Dermis microvascular lymphatic vessel endothelial cell (primary cell): ENCODE results near the gene GRIK4. TPM values are rescaled to one million over a fixed set of nuclear protein-coding genes. Genes with fewer than 3 reads are reported as not detected.
A peak's percentile ranks its signal among the peaks of the same experiment; 100 is the strongest.

ENCODE experiments used
- DNase-seq, 2 donors: peaks; one replicate each; pipeline versions ENCODE4 v3.0.0 to v3.0.0-alpha.2; 2010; ENCODE audit warnings: low read depth in 2 of 2
- total RNA-seq: library from RNA; depleted of rRNA; stranded (reverse); fragments of >200 nt; gene quantifications from 2 replicates; pipeline ENCODE4 v1.2.1, GENCODE V29; 2014

The GRIK4 gene
- total RNA-seq, 1 donor from 2014 or later = not detected

GRCh38 chr11:120633616-120634393 is 122.3 kb downstream of the GRIK4 start:
- no peak for DNase-seq

- DNase-seq = no peak
These were observed 123.2 kb downstream of the GRIK4 start for GRCh38 chr11:120634706-120635105.

GRCh38 chr11:120635136-120635810 is 123.7 kb downstream of the GRIK4 start:
- DNase-seq = no peak

GRCh38 chr11:120637131-120637530 is 125.6 kb downstream of the GRIK4 start:
- no peak for DNase-seq

GRCh38 chr11:120642196-120642894 is 130.8 kb downstream of the GRIK4 start:
- DNase-seq = no peak

- no peak for DNase-seq
These were observed 131.7 kb downstream of the GRIK4 start for GRCh38 chr11:120643284-120643683.

GRCh38 chr11:120645639-120646038 is 134.1 kb downstream of the GRIK4 start:
- DNase-seq = no peak

GRCh38 chr11:120646206-120646605 is 134.7 kb downstream of the GRIK4 start:
- no peak for DNase-seq

GRCh38 chr11:120647681-120648080 is 136.1 kb downstream of the GRIK4 start:
- DNase-seq = no peak

GRCh38 chr11:120648771-120649170 is 137.2 kb downstream of the GRIK4 start:
- no peak for DNase-seq

DNA sequence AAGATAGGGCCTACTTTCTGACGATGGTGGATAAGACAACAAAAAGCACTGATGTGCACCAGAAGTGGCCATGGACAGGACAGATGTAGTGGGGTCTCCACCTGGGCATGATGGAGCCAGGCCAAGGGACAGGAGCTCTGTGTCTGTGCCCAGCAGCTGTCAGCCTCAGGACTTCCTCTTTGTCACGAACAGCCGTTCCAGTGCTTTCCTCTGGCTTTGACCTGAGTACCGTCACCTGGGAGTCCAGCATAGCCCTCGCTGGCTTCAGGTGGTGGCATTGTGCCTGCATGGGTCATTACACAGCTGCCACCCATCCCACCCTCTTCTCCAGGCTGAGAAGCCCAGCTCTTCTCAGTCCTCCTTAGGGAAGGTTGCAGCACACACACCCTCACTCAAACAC is 137.8 kb downstream of the GRIK4 start:
- no peak for DNase-seq

- DNase-seq = no peak
These were observed 139.8 kb downstream of the GRIK4 start for GRCh38 chr11:120651396-120651795.

GRCh38 chr11:120651836-120652235 is 140.3 kb downstream of the GRIK4 start:
- no peak for DNase-seq

- peak in 1 of 2 donors; percentile 25 for DNase-seq
These were observed 141.3 kb downstream of the GRIK4 start for GRCh38 chr11:120652705-120653335.

DNA sequence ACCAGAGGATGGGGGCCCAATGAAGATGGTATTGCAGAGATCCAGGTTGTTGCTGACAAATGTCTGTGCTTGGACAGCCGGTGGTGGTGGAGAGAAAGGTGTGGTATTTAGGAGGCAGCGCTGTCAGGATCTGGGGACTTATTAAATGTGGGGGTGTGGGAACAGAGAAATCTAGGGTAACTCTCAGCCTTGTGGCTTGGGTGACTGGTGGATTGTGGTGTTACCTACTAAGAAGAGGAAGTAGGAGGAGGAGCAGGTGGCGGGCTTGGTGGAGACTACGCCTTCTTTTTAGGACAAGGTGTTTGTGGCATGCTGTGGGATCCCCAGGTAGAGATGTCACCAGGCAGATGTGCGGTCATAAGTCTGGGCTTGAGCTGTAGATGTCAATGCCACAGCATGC is 144.0 kb downstream of the GRIK4 start:
- DNase-seq = no peak

GRCh38 chr11:120657306-120658070 is 145.9 kb downstream of the GRIK4 start:
- no peak for DNase-seq

DNA sequence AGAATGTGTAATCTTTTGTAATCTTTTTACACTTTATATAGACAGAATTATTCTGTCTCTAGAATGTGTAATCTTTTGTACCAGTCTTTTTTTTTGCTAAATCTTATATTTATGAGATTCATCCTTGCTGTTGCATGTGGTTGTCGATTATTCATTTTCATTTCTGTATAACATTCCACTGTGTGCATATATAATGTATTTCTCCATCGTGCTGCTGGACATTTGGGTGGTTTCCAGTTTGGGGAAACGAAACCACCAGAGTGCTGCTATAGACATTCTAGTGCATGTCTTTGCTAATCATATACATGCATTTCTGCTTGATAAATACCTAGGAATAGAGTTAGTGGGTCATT is 146.5 kb downstream of the GRIK4 start:
- DNase-seq = no peak

GRCh38 chr11:120659076-120659475 is 147.5 kb downstream of the GRIK4 start:
- DNase-seq = no peak

DNA sequence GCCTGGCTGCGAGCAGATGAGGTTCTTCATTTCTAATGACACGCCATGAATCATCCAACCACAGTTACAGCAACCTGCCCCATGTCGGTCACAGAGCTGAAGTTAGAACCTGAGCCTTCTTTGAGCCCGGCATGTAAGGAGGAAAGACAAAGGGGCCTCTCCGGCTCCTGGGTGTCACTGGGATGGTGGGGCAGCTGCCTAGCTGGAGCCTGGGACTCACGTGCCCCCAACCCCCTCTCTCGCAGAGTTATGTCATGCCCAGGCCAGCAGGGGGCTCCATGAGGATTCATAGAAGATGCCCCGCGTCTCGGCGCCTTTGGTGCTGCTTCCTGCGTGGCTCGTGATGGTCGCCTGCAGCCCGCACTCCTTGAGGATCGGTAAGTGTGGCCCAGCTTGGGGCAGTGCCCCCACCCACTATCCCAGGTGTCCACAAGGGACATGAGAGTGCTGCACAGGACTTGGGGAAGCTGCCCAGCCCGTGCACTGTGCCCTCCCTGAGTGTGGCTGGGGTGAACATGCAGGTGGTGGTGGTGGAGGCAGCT is 148.5 kb downstream of the GRIK4 start:
- DNase-seq = peak in 1 of 2 donors; percentile 49

GRCh38 chr11:120662071-120662676 is 150.6 kb downstream of the GRIK4 start:
- DNase-seq = no peak

GRCh38 chr11:120663142-120663541 is 151.6 kb downstream of the GRIK4 start:
- DNase-seq = no peak
